Ovary (tissue), 3 donors: ENCODE data around the gene RPRD1B.

ENCODE experiments used
- POLR2A ChIP-seq: fragments of 450-650 bp; IDR thresholded peaks from one replicate; pipeline ENCODE4 v1.6.1; 2017; ENCODE audit warnings: antibody characterized with exemption, mild to moderate bottlenecking, moderate library complexity
- TF ChIP-seq, protein P1 (sequence below), 3 donors: fragments of 450-650 bp in 2 of 3; fragments of 200-600 bp in 1 of 3; IDR thresholded peaks; one replicate each; pipeline versions ENCODE4 v1.5.1 to v1.8.0; 2016 to 2022; ENCODE audit warnings: antibody characterized with exemption in 3 of 3, mild to moderate bottlenecking in 1 of 3
- donor health status: DM: no; HTN: no; CAD: no.

DNA sequence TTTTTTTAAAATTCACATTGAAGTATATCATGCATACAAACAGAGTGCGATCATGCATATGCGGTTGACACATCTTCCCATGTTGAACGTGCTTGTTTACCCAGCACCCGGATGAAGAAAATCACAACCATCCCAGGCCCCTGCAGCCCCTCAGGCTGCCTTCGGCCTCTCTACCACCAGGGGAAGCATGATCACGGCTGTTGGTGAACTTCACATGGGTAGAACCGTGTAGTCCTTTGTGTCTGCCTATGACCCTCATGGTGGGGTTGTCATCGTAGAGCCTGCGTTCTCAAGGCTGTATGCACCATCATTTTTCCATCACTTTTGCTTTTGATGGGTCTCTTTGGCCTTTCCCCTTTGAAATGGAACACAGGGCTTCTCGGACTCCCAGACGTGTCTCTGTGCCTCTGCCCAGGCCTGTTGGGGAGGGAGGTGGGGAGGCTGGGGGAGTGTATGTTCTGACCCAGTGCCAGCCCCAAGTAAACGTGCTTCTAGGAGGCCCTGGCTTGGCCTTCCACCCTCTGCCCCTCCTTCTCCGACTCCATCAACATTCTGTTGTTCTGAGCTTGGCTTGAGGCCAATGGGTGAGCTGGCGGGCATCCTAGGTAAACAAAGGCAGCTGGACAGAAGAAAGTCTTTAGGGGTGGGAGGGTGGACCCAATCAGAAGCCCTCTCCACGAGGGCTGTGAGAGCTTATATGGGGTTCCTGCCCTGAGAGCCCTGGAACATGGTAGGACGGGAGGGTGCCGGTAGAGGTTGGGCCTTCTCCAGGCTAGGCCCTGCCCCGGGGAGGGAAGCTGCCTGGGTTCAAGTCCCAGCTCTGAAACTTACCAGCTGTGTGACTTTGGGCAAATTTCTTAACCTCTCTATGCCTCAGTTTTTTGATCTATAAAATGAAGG is 91.9 kb downstream of the RPRD1B start:
- TF ChIP-seq, protein P1, sequence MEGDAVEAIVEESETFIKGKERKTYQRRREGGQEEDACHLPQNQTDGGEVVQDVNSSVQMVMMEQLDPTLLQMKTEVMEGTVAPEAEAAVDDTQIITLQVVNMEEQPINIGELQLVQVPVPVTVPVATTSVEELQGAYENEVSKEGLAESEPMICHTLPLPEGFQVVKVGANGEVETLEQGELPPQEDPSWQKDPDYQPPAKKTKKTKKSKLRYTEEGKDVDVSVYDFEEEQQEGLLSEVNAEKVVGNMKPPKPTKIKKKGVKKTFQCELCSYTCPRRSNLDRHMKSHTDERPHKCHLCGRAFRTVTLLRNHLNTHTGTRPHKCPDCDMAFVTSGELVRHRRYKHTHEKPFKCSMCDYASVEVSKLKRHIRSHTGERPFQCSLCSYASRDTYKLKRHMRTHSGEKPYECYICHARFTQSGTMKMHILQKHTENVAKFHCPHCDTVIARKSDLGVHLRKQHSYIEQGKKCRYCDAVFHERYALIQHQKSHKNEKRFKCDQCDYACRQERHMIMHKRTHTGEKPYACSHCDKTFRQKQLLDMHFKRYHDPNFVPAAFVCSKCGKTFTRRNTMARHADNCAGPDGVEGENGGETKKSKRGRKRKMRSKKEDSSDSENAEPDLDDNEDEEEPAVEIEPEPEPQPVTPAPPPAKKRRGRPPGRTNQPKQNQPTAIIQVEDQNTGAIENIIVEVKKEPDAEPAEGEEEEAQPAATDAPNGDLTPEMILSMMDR (IDR thresholded peaks at IDR 0.05), result no peak
- no peak for TF ChIP-seq POLR2A
